Measurements from ENCODE around the gene SPAG4. TPM values are rescaled to one million over a fixed set of nuclear protein-coding genes. Genes with fewer than 3 reads are reported as not detected.

Gene SPAG4
- total RNA-seq, 1 donor from 2014 or later = 3.3 TPM

DNA sequence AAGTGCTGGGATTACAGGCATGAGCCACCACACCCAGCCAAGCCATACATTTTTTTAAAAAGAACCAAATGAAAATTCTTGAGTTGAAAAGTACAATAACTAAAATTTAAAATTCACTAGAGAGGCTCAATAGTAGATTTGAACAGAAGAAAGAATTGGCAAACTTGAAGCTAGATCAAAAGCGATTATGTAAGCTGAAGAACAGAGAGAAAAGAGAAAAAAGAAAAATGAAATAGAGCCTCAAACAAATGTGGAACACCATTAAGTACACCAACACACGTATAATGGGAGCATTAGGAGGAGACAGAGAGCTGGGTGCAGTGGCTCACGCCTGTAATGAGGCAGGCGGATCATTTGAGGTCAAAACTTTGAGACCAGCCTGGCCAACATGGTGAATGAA is 42.8 kb upstream of the SPAG4 start:
- no peak overlapping the region for H3K27ac Mint-ChIP-seq
- peaks cover 2% of the 10 kb centered on the region for H3K4me1 Mint-ChIP-seq
- no peaks in the 10 kb centered on the region for H3K36me3 Mint-ChIP-seq
- Histone ChIP-seq H3K27me3 (no peaks in the 10 kb centered on the region), H3K36me3 (no peaks in the 10 kb centered on the region), H3K79me2 (ENCODE audit: low read depth) (no peaks in the 10 kb centered on the region), H3K4me1 (no peaks in the 10 kb centered on the region), H4K20me1 (ENCODE audit: low read depth) (no peaks in the 10 kb centered on the region), H3K9ac (no peak overlapping the region), H3K4me2 (no peak overlapping the region), H2AFZ (replicated peaks) (no peak overlapping the region), H3K9me3 (ENCODE audit: low read depth) (no peaks in the 10 kb centered on the region), H3K4me3 (no peak overlapping the region), H3K27ac (no peak overlapping the region), H3F3A (ENCODE audit: low read depth) (no peaks in the 10 kb centered on the region)
- no peak for DNase-seq (ENCODE audit: low spot score)
- TF ChIP-seq EZH2 (IDR thresholded peaks at IDR 0.05) = no peak
- TF ChIP-seq EZH2phosphoT487 (IDR thresholded peaks at IDR 0.05) = no peak
- TF ChIP-seq, protein P1, sequence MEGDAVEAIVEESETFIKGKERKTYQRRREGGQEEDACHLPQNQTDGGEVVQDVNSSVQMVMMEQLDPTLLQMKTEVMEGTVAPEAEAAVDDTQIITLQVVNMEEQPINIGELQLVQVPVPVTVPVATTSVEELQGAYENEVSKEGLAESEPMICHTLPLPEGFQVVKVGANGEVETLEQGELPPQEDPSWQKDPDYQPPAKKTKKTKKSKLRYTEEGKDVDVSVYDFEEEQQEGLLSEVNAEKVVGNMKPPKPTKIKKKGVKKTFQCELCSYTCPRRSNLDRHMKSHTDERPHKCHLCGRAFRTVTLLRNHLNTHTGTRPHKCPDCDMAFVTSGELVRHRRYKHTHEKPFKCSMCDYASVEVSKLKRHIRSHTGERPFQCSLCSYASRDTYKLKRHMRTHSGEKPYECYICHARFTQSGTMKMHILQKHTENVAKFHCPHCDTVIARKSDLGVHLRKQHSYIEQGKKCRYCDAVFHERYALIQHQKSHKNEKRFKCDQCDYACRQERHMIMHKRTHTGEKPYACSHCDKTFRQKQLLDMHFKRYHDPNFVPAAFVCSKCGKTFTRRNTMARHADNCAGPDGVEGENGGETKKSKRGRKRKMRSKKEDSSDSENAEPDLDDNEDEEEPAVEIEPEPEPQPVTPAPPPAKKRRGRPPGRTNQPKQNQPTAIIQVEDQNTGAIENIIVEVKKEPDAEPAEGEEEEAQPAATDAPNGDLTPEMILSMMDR (IDR thresholded peaks at IDR 0.05) = no peak
- H3K9me3 Mint-ChIP-seq = peaks cover 3% of the 10 kb centered on the region
- H3K4me3 Mint-ChIP-seq = no peak overlapping the region
- H3K27me3 Mint-ChIP-seq (ENCODE audit: insufficient read depth, low read depth) = peaks cover 3% of the 10 kb centered on the region

- H3K79me2 ChIP-seq (ENCODE audit: low read depth) = no peaks in the 10 kb centered on the region
- H3K27ac Mint-ChIP-seq = no peak overlapping the region
Measured at GRCh38 chr20:35575958-35576357, 39.7 kb upstream of the SPAG4 start.

DNA sequence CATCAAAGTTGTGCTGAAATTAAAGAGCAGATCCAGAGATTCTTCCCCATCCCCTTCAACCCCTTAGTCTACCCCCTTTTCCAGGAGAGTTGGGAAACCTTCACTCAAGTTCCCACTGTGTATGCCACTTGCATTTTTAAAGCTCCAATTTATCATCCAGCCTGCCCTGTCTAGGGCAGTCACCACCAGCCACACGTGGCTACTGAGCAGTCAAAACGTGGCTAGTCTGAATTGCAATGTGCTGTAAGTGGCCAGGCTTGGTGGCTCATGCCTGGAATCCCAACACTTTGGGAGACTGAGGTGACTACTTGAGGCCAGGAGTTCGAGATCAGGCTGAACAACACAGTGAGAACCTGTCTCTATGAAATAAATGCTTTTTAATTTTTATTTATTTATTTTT is 38.8 kb upstream of the SPAG4 start:
- H3K4me1 Mint-ChIP-seq = no peaks in the 10 kb centered on the region
- peaks cover 3% of the 10 kb centered on the region for H3K9me3 Mint-ChIP-seq

More at GRCh38 chr20:35575958-35576357, 39.7 kb upstream of the SPAG4 start:
- Histone ChIP-seq H3K36me3 (no peaks in the 10 kb centered on the region), H3K4me3 (no peak overlapping the region), H3K9ac (no peak overlapping the region), H3K27me3 (no peaks in the 10 kb centered on the region), H3K27ac (no peak overlapping the region), H3K9me3 (ENCODE audit: low read depth) (no peaks in the 10 kb centered on the region), H4K20me1 (ENCODE audit: low read depth) (no peaks in the 10 kb centered on the region), H2AFZ (replicated peaks) (no peak overlapping the region), H3F3A (ENCODE audit: low read depth) (peaks cover 2% of the 10 kb centered on the region), H3K4me2 (no peak overlapping the region), H3K4me1 (no peaks in the 10 kb centered on the region)
- DNase-seq (ENCODE audit: low spot score) = no peak
- H3K27me3 Mint-ChIP-seq (ENCODE audit: insufficient read depth, low read depth) = peaks cover 3% of the 10 kb centered on the region
- peaks cover 3% of the 10 kb centered on the region for H3K9me3 Mint-ChIP-seq
- TF ChIP-seq, protein P1 (IDR thresholded peaks at IDR 0.05) = no peak
- TF ChIP-seq EZH2phosphoT487 (IDR thresholded peaks at IDR 0.05) (no peak), EZH2 (IDR thresholded peaks at IDR 0.05) (no peak)
- H3K4me1 Mint-ChIP-seq = no peaks in the 10 kb centered on the region
- H3K4me3 Mint-ChIP-seq = no peak overlapping the region
- no peaks in the 10 kb centered on the region for H3K36me3 Mint-ChIP-seq

More for the DNA sequence above, 38.8 kb upstream of the SPAG4 start:
- H3K36me3 Mint-ChIP-seq = no peaks in the 10 kb centered on the region
- H3K4me3 Mint-ChIP-seq = no peak overlapping the region
- H3K9me3 ChIP-seq (ENCODE audit: low read depth) = no peaks in the 10 kb centered on the region
- no peaks in the 10 kb centered on the region for H3K79me2 ChIP-seq (ENCODE audit: low read depth)
- H3K27ac ChIP-seq = no peak overlapping the region
- H3K27ac Mint-ChIP-seq = no peak overlapping the region
- H3F3A ChIP-seq (ENCODE audit: low read depth) = peaks cover 2% of the 10 kb centered on the region
- TF ChIP-seq, protein P1 (IDR thresholded peaks at IDR 0.05) = no peak
- no peak for TF ChIP-seq EZH2phosphoT487 (IDR thresholded peaks at IDR 0.05)
- H3K36me3 ChIP-seq = no peaks in the 10 kb centered on the region
- no peaks in the 10 kb centered on the region for H3K27me3 Mint-ChIP-seq (ENCODE audit: insufficient read depth, low read depth)
- H3K9ac ChIP-seq = no peak overlapping the region
- H3K4me2 ChIP-seq = no peak overlapping the region
- no peak overlapping the region for H2AFZ ChIP-seq (replicated peaks)
- H4K20me1 ChIP-seq (ENCODE audit: low read depth) = no peaks in the 10 kb centered on the region
- H3K4me1 ChIP-seq = no peaks in the 10 kb centered on the region
- no peaks in the 10 kb centered on the region for H3K27me3 ChIP-seq
- no peak overlapping the region for H3K4me3 ChIP-seq
- DNase-seq (ENCODE audit: low spot score) = no peak
